Choroid plexus epithelial cell (primary cell): Measurements from ENCODE around the gene MTR.

Experiments
- DNase-seq: peaks from one replicate; pipeline ENCODE4 v3.0.0-alpha.2; 2010; ENCODE audit warnings: low read depth
- H3K4me3 ChIP-seq: 2 replicates; pipeline ENCODE4 v1.5.1; 2011; ENCODE audit warnings: low read depth, mild to moderate bottlenecking, control low read depth, low read length, moderate library complexity
- TF ChIP-seq, protein P1 (sequence below): conservative IDR thresholded peaks from 2 replicates; pipeline ENCODE4 v1.5.1; 2011; ENCODE audit warnings: low read depth, mild to moderate bottlenecking, control low read depth, inconsistent platforms, low read length, moderate library complexity

MTR gene

DNA sequence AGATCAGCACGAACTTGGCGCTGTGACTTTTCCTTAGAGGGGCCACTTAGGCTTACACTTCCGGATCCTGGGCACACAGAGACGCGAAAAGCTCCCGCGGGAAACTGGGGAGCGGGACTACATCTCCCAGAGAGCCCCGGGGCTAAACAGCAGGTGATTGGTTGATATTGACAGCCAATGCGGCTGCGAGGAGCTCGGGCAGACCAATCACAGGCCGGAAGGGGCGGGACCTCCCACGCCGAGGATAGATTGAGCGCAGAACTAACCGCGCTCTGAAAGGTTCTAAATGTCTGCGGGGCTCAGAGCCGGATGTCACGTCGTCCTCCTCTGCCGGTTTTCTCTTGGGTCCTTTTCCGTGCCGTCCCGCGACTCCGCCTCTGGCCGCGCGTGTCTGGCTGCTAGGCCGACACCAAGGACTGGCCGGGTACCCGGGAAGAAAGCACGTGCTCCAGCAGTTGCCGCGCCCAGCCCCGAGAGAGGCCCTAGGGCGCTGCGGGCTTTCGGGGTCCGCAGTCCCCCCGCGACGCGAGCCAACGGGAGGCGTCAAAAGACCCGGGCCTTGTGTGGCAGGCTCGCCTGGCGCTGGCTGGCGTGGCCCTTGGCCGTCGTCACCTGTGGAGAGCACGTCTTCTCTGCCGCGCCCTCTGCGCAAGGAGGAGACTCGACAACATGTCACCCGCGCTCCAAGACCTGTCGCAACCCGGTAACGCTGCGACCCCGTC is at the start of gene MTR:
TSS of gene MTR (plus strand) at position 258 of the 722 bp plus-strand sequence. CDS start at position 670, 412 bp downstream.
- peak within 1 kb of the TSS; percentile 98 for H3K4me3 ChIP-seq
- TF ChIP-seq, protein P1, sequence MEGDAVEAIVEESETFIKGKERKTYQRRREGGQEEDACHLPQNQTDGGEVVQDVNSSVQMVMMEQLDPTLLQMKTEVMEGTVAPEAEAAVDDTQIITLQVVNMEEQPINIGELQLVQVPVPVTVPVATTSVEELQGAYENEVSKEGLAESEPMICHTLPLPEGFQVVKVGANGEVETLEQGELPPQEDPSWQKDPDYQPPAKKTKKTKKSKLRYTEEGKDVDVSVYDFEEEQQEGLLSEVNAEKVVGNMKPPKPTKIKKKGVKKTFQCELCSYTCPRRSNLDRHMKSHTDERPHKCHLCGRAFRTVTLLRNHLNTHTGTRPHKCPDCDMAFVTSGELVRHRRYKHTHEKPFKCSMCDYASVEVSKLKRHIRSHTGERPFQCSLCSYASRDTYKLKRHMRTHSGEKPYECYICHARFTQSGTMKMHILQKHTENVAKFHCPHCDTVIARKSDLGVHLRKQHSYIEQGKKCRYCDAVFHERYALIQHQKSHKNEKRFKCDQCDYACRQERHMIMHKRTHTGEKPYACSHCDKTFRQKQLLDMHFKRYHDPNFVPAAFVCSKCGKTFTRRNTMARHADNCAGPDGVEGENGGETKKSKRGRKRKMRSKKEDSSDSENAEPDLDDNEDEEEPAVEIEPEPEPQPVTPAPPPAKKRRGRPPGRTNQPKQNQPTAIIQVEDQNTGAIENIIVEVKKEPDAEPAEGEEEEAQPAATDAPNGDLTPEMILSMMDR: no peak
- peak; percentile 98 for DNase-seq

GRCh38 chr1:236746785-236747184 is 48.3 kb upstream of the MTR start:
- H3K4me3 ChIP-seq: no peak overlapping the region
- TF ChIP-seq, protein P1: no peak
- no peak for DNase-seq

- DNase-seq: no peak
- TF ChIP-seq, protein P1: no peak
These were observed 47.6 kb upstream of the MTR start for GRCh38 chr1:236747311-236747985.

GRCh38 chr1:236748268-236748870 is 46.7 kb upstream of the MTR start:
- TF ChIP-seq, protein P1: peak; percentile 36
- peak; percentile 15 for DNase-seq

More at GRCh38 chr1:236747311-236747985, 47.6 kb upstream of the MTR start:
- no peak overlapping the region for H3K4me3 ChIP-seq

GRCh38 chr1:236750928-236751327 is 44.2 kb upstream of the MTR start:
- H3K4me3 ChIP-seq: no peak overlapping the region
- no peak for DNase-seq

More at GRCh38 chr1:236748268-236748870, 46.7 kb upstream of the MTR start:
- no peak overlapping the region for H3K4me3 ChIP-seq

GRCh38 chr1:236751385-236751784 is 43.7 kb upstream of the MTR start:
- DNase-seq: no peak

More at GRCh38 chr1:236750928-236751327, 44.2 kb upstream of the MTR start:
- TF ChIP-seq, protein P1: no peak

More at GRCh38 chr1:236751385-236751784, 43.7 kb upstream of the MTR start:
- TF ChIP-seq, protein P1: no peak
- no peak overlapping the region for H3K4me3 ChIP-seq
